Measurements from ENCODE around the gene LPO. TPM values are rescaled to one million over a fixed set of nuclear protein-coding genes. Genes with fewer than 3 reads are reported as not detected.
A peak's percentile ranks its signal among the peaks of the same experiment; 100 is the strongest.

LPO gene
- not detected for total RNA-seq
- long read RNA-seq, donor 1, result 0 reads
- long read RNA-seq, donor 2, result 0 reads

DNA sequence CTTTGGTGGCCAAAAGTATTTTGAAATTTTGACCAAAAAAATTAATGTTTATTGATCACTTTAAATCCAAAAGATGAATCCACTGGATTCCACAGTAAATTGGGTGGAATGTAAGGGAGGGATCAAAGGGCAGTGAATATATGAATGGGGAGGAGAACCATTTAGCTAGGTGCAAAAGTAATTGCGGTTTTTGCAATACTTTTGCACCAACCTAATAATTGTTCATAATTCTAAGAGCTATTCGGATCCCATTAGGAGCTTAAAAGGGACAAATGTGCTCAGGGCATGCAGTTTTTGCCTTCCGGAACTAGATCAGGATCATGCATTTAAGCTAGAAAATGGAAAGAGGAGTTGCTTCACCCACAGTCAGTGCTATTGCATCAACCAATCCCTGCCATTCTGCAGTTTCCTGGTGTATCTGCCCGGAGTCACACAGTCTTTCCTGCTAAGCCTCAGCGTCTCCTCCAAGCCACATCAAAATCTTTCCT lies at the start of gene LPO:
LPO (plus strand) TSS at position 438 of the 488 bp plus-strand sequence. CDS start 4,396 bp downstream, outside the sequence.
- DNase-seq (ENCODE audit: low spot score), result no peak
- intact Hi-C loops (cut with DNase I), result no loop called here

- peak; percentile 91 for DNase-seq (ENCODE audit: low spot score)
- intact Hi-C loops (cut with DNase I), result no loop called here
Observed at GRCh38 chr17:58189436-58190146, 48.8 kb upstream of the LPO start.

DNA sequence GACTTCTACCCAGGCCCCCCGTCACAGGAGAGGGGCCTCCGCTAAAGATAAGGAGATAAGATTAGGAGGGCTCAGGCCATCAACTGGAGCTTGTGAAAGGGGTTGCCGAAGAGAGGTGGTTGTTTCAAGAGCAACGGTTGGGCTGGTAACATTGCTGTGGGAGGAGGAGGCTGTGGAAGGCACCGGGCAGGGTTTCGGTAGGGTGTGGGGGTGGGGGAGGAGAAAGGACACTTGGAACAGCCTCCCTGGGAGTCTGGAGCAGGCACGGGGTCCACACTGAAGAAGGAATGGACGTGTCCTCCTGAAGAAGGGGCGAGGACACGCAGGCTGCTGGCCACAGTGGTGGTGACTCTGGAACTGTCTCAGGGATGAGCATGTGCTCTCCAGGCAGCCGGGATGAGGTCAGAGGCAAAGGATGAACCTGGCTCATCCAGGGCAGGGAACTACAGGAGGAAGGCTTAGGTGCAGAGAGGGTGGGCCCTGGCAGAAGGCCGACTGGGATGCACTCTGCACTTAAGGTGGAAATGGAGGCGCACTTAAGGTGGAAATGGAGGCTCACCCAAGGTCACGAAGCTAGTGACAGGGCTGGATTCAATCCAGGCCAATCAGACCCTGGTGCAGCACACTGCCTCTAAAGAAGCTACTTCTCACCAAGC lies 47.0 kb upstream of the LPO start:
- intact Hi-C loops (cut with DNase I), result no loop called here
- DNase-seq (ENCODE audit: low spot score), result no peak

GRCh38 chr17:58192612-58193011 lies 45.8 kb upstream of the LPO start, which contains the start of gene EPX:
EPX (plus strand) TSS chr17:58192726; CDS start chr17:58192847, 121 bp downstream.
- no peak for DNase-seq (ENCODE audit: low spot score)
- intact Hi-C loops (cut with DNase I), result no loop called here

GRCh38 chr17:58193641-58194255 lies 44.6 kb upstream of the LPO start:
- DNase-seq (ENCODE audit: low spot score), result no peak
- intact Hi-C loops (cut with DNase I), result no loop called here

GRCh38 chr17:58195518-58196123 lies 42.8 kb upstream of the LPO start:
- intact Hi-C loops (cut with DNase I), result no loop called here

GRCh38 chr17:58196610-58197009 lies 41.8 kb upstream of the LPO start:
- intact Hi-C loops (cut with DNase I), result no loop called here
- no peak for DNase-seq (ENCODE audit: low spot score)

More at GRCh38 chr17:58195518-58196123, 42.8 kb upstream of the LPO start:
- DNase-seq (ENCODE audit: low spot score), result no peak

DNA sequence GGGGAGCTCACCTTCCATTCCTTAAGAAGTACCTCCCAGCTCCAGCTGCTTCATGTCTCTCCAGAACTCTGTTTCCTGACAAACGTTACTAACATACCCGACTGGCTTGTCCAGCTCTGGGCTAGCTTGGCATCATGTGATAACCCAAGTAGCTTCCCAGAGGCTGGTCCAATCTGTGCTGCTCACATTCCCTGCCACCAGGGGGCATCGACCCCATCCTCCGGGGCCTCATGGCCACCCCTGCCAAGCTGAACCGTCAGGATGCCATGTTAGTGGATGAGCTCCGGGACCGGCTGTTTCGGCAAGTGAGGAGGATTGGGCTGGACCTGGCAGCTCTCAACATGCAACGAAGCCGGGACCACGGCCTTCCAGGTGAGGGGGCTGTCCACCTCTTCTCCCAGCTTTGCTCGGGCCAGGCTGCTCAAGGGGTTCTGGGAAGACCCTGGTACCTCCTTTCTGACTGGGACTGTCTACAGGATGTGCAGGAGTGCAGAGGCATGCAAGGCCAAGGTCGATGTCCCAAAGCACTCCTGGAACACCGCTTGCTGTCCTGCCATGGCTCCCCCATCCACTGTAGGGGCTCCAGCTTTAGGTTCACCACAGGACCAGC lies 38.3 kb upstream of the LPO start:
- intact Hi-C loops (cut with DNase I), result no loop called here
- no peak for DNase-seq (ENCODE audit: low spot score)

DNA sequence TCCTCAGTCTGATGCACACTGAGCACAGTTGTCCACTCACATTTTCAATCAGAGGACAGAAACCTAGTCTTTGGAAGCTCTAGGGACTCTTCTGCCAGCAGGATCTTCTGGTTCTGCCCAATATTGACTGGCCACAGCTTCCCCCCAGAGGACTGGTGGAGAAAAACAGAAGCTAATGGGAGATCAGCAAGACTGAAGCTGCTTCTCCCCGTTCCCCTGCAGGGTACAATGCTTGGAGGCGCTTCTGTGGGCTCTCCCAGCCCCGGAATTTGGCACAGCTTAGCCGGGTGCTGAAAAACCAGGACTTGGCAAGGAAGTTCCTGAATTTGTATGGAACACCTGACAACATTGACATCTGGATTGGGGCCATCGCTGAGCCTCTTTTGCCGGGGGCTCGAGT lies 35.5 kb upstream of the LPO start:
- intact Hi-C loops (cut with DNase I), result no loop called here
- DNase-seq (ENCODE audit: low spot score), result no peak

GRCh38 chr17:58204796-58205195 lies 33.6 kb upstream of the LPO start:
- no peak for DNase-seq (ENCODE audit: low spot score)
- intact Hi-C loops (cut with DNase I), result no loop called here

GRCh38 chr17:58205936-58206335 lies 32.4 kb upstream of the LPO start:
- DNase-seq (ENCODE audit: low spot score), result no peak
- intact Hi-C loops (cut with DNase I), result no loop called here

GRCh38 chr17:58207451-58207850 lies 30.9 kb upstream of the LPO start:
- DNase-seq (ENCODE audit: low spot score), result no peak
- intact Hi-C loops (cut with DNase I), result no loop called here

- intact Hi-C loops (cut with DNase I), result no loop called here
- no peak for DNase-seq (ENCODE audit: low spot score)
Observed at GRCh38 chr17:58208344-58208743, 30.0 kb upstream of the LPO start.

- DNase-seq (ENCODE audit: low spot score), result no peak
- intact Hi-C loops (cut with DNase I), result no loop called here
Observed at GRCh38 chr17:58210922-58211321, 27.5 kb upstream of the LPO start.

DNA sequence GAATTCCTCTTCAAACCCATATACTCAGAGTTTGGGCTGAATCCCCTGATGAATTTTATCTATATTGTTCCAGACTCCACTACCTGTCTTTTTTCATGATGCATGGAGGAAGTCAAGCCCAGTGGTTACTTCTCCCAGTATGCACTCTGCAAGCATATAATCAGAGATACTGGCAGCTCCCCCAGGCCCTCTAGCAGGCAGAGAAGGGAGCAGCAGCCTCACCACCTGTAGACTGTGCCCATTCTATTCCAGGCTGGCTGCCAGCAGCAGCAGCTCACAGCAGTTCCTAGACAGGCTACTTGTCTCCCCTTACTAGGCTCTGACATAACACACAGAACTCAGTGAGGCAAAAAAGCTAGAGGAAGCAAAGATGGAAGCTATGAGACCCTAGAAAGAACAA lies 22.7 kb upstream of the LPO start:
- DNase-seq (ENCODE audit: low spot score), result no peak
- intact Hi-C loops (cut with DNase I), result no loop called here

DNA sequence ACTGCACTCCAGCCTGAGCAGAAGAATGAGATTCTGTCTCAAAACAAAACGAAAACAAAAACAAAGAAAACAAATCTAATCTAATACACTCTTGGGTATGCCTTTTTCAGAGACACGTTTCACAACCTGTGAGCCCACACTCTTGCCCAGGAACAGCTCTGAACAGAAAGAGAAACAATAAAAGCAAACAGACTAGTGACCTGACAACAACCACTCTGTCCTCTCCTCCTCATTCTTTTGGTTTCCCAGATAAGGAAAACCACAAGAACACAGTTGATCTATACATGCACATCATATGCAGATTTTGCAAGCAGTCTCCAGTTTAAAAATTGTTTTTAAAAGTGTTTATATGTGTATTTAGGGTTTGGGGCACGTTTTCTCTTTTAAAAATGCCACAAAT lies 20.6 kb upstream of the LPO start:
- intact Hi-C loops (cut with DNase I), result no loop called here
- no peak for DNase-seq (ENCODE audit: low spot score)

GRCh38 chr17:58219007-58219788 lies 19.2 kb upstream of the LPO start, which contains the start of gene MKS1:
MKS1 (minus strand) TSS chr17:58219255; CDS start chr17:58219230, 25 bp downstream.
- intact Hi-C loops (cut with DNase I), result no loop called here
- DNase-seq (ENCODE audit: low spot score), result peak; percentile 99

DNA sequence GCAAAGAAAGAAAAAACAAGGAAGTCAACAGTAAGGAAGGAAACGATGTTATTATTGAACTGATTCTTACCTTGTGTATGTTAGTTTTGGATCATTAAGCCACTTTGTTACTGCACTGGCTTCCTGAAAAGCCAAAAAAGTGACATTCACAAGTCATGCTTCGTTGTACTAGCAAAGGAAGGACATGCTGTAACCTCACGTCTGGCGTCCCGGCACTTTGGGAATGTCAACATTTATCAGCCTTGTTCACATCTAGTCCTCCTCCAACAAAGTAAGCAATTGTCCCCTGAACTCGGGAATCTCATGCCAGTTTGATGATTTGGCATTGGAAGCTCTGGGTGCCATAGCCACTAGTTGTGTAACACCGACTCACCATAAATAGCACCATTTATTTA lies 18.6 kb upstream of the LPO start:
- intact Hi-C loops (cut with DNase I), result no loop called here
- DNase-seq (ENCODE audit: low spot score), result no peak

DNA sequence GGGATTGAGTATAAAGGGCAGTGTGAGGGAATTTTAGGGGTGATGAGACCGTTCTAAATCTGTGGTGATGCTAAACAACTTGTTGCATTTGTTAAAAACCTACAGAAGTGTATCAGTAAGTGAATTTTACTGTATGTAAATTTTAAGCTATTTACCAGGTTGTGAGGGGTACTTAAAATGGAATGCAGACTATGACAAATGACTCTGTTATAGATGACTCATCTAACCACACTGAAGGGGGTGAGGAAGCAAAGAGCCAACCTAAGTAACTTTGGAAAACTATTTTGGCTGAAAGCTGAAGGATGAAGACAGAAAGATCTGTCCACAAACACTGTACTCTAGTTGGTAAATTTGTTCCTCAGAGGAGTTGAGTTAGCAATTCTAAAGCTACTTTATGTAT lies 14.1 kb upstream of the LPO start:
- DNase-seq (ENCODE audit: low spot score), result no peak
- intact Hi-C loops (cut with DNase I), result no loop called here

All from posterior vena cava (tissue), 2 donors.